Body of pancreas (tissue), 4 donors: ENCODE measurements around the gene CCSER1.

Experiments
- CTCF ChIP-seq, 7 experiments: fragments of 450-650 bp in 4 of 7; fragments of 200-600 bp in 3 of 7; sonication (generic) in 3 of 7; IDR thresholded peaks; one replicate each; pipeline ENCODE4 v1.5.1; 2016 to 2019; ENCODE audit warnings: antibody characterized with exemption in 7 of 7
- POLR2A ChIP-seq, 3 donors: fragments of 450-650 bp; IDR thresholded peaks; one replicate each; pipeline ENCODE4 v1.6.1; 2016; ENCODE audit warnings: antibody characterized with exemption in 3 of 3, mild to moderate bottlenecking in 2 of 3

- TF ChIP-seq CTCF (IDR thresholded peaks at IDR 0.05) (no peak), POLR2A (IDR thresholded peaks at IDR 0.05) (no peak)
These were observed 389 bp upstream of the CCSER1 start for GRCh38 chr4:90126805-90127204.
